Lower leg skin (tissue), 4 donors: ENCODE measurements around the gene RITA1. TPM values are rescaled to one million over a fixed set of nuclear protein-coding genes. Genes with fewer than 3 reads are reported as not detected.

Experiments used
- DNase-seq, 2 donors: peaks; one replicate each; pipeline ENCODE4 v3.0.0-alpha.2; 2019; ENCODE audit warnings: low spot score in 2 of 2
- H3K4me3 ChIP-seq: fragments of 200-600 bp; sonication (generic); 2 replicates; pipeline ENCODE4 v1.5.1; 2017; ENCODE audit warnings: mild to moderate bottlenecking, low read depth; ENCODE audit not compliant: poor library complexity, severe bottlenecking
- CTCF ChIP-seq, 3 donors: fragments of 450-650 bp; IDR thresholded peaks; one replicate each; pipeline ENCODE4 v1.5.1; 2016; ENCODE audit warnings: antibody characterized with exemption in 3 of 3, mild to moderate bottlenecking in 3 of 3, moderate library complexity in 2 of 3
- POLR2A ChIP-seq, 2 donors: fragments of 450-650 bp; IDR thresholded peaks; one replicate each; pipeline ENCODE4 v1.6.1; 2016 to 2017; ENCODE audit warnings: antibody characterized with exemption in 2 of 2, mild to moderate bottlenecking in 1 of 2, moderate library complexity in 1 of 2
- WGBS, 2 donors: methylation state at CpG; one replicate each; pipeline ENCODE4 v1.1.5; 2018; 5-methylcytosine and 5-hydroxymethylcytosine counted together
- intact Hi-C: fragments of 100-400 bp; cut with DNase I; formaldehyde crosslinking; loops from one replicate; pipeline ENCODE4 v1.15.0; 2023; ENCODE audit warnings: low total_unique reads
- total RNA-seq, 4 donors: library from RNA; depleted of rRNA; stranded (reverse); fragments of >200 nt; gene quantifications; one replicate each; pipeline ENCODE4 v1.1.0, GENCODE V29; 2016

RITA1 gene
- total RNA-seq, 4 donors from 2014 or later, result 14.5 to 25.8 (median 18.8) TPM

GRCh38 chr12:113224955-113225354 lies 39.4 kb downstream of the RITA1 start:
- WGBS, 2 donors, result 92 to 94% methylated on average over 4 of the region's 4 CpGs
- no peak overlapping the region for H3K4me3 ChIP-seq
- no peak for TF ChIP-seq CTCF (IDR thresholded peaks at IDR 0.05)
- TF ChIP-seq POLR2A (IDR thresholded peaks at IDR 0.05), result no peak
- intact Hi-C loops, result no loop called here
- DNase-seq, result no peak

- 78 to 83% methylated on average over 13 of the region's 13 CpGs for WGBS, 2 donors
- H3K4me3 ChIP-seq, result no peak overlapping the region
- DNase-seq, result no peak
- intact Hi-C loops, result no loop called here
- TF ChIP-seq POLR2A (IDR thresholded peaks at IDR 0.05) (no peak), CTCF (IDR thresholded peaks at IDR 0.05) (no peak)
Observed at GRCh38 chr12:113226696-113227568, 41.4 kb downstream of the RITA1 start.

- WGBS, 2 donors, result 91% methylated on average over 5 of the region's 5 CpGs
- TF ChIP-seq POLR2A (IDR thresholded peaks at IDR 0.05) (no peak), CTCF (IDR thresholded peaks at IDR 0.05) (no peak)
- intact Hi-C loops, result no loop called here
- no peak for DNase-seq
- H3K4me3 ChIP-seq, result no peak overlapping the region
Observed at GRCh38 chr12:113227686-113228391, 42.3 kb downstream of the RITA1 start.

GRCh38 chr12:113228394-113229028 lies 43.0 kb downstream of the RITA1 start:
- TF ChIP-seq CTCF (IDR thresholded peaks at IDR 0.05) (no peak), POLR2A (IDR thresholded peaks at IDR 0.05) (no peak)
- no peak for DNase-seq
- 56 to 57% methylated on average over 5 of the region's 5 CpGs for WGBS, 2 donors
- intact Hi-C loops, result no loop called here
- no peak overlapping the region for H3K4me3 ChIP-seq

- intact Hi-C loops, result no loop called here
- 92 to 96% methylated on average over 15 of the region's 15 CpGs for WGBS, 2 donors
- DNase-seq, result no peak
- no peak overlapping the region for H3K4me3 ChIP-seq
- TF ChIP-seq POLR2A (IDR thresholded peaks at IDR 0.05) (no peak), CTCF (IDR thresholded peaks at IDR 0.05) (no peak)
Observed at GRCh38 chr12:113230315-113231234, 45.1 kb downstream of the RITA1 start.
